Activated CD4-positive, alpha-beta T cell treated with anti-CD3 and anti-CD28 coated beads, Interleukin-2, Interleukin-4, amounts not matched to agents 100 ng/mL and 50 ng/mL, durations not matched to agents 16 hours and 8 hours (primary cell): ENCODE measurements around the gene PLCD1.
A peak's percentile ranks its signal among the peaks of the same experiment; 100 is the strongest.
"Not testable (repeated sequence)": the region's sequence is repeated elsewhere in the genome, so short reads cannot be mapped to it uniquely, and the experiment has no call there.

Experiments
- DNase-seq: peaks from one replicate; pipeline ENCODE4 v3.0.0-alpha.2; 2020; ENCODE audit warnings: low spot score

Gene PLCD1

DNA sequence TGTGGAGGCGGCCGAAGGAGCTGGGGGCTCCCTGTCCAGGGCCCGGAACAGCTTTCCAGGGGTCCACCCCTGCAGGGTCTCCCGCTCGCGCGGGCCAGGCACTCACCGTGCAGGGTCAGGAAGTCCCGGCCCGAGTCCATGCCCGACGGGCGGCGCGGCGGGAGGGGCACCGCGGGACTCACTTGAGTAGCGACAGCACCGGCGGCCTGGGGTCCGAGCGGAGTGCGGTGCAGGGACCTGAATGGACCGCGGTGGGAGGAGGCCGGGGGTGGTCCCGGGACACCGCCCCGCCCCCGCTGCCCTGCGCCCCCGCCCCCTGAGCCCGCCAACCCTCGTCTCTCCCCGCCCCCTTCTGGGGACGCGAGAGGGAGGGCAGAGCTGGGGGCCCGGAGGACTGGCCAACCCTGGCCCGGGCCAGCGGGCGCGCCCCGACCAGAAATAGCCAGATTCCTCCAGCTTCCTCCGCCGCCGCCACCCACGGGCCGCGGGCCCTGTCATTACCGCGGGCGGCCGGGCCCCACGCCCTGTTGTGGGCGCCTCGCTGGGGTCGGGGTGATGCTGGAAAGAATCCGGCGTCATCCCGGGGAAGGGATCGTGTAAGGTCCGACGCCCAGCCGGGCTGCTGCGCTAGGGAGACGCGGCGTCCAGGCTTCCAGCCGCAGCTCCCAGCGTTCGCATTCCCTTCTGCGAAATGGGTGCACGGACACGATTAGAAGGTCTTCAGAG lies at the start of gene PLCD1:
Gene PLCD1 (minus strand): TSS at position 243 of the 726 bp plus-strand sequence. CDS start 103 bp downstream, at position 140.
- DNase-seq: no peak

- DNase-seq: not testable (repeated sequence)
Measured at GRCh38 chr3:38077073-38077472, 47.6 kb upstream of the PLCD1 start.

- no peak for DNase-seq
Measured at GRCh38 chr3:38070013-38070412, 40.6 kb upstream of the PLCD1 start.

GRCh38 chr3:38067508-38068233 lies 38.2 kb upstream of the PLCD1 start:
- no peak for DNase-seq

DNA sequence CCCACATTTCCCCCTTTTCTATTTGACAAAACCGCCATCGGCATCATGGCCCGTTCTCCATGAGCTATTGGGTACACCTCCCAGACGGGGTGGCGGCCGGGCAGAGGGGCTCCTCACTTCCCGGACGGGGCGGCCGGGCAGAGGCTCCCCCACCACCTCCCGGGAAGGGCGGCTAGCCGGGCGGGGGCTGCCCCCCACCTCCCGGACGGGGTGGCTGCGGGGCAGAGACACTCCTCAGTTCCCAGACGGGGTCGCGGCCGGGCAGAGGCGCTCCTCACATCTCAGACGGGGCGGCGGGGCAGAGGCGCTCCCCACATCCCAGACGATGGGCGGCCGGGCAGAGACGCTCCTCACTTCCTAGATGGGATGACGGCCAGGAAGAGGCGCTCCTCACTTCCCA lies 35.0 kb upstream of the PLCD1 start:
- DNase-seq: not testable (repeated sequence)

- DNase-seq: no peak
Measured at GRCh38 chr3:38062809-38063208, 33.4 kb upstream of the PLCD1 start.

GRCh38 chr3:38059591-38059990 lies 30.1 kb upstream of the PLCD1 start:
- DNase-seq: no peak

- no peak for DNase-seq
Measured at GRCh38 chr3:38059148-38059547, 29.7 kb upstream of the PLCD1 start.

DNA sequence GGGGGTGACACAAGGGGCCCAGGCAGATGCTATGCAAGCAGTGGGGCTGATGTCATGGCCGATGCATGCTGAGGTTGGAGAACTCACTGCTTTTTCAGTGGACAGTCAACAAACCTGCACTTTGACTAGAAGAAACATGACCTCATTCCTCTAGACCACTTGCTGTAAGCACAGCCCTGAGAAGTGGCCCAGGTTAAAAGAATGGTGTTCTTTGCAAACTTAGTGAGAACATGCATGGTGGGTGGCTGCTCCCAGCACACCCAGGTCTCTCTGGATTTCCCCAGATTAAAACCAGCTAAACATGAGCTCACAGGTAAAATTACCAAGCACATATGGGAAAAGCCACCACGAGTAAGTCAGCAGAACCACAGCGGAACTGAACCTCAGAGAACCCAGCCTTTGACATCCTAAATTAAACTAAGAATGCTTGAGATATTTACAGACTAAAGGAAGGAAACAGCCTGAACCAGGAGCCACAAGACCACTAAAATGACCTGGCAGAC lies 25.1 kb upstream of the PLCD1 start:
- DNase-seq: no peak

- not testable (repeated sequence) for DNase-seq
Measured at GRCh38 chr3:38053813-38054498, 24.5 kb upstream of the PLCD1 start.

- DNase-seq: not testable (repeated sequence)
Measured at GRCh38 chr3:38053286-38053685, 23.8 kb upstream of the PLCD1 start.

DNA sequence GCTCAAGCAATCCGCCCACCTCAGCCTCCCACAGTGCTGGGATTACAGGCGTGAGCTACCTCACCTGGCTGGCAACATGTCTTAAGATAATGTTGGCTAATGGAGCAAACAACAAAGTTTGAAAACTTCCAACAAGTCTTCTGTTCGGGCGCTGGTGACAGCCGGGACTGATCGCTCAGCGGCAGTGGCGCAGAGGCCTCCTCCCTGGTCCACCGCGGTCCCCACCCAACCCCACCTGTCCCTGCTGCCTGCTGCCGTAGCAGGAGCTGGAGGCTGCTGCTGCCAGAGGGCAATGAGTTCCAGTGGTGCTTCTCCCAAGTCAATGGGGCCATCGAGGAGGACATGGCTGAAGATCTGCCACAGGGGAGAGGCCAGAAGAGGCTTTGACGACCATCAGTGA lies 21.7 kb upstream of the PLCD1 start:
- no peak for DNase-seq

DNA sequence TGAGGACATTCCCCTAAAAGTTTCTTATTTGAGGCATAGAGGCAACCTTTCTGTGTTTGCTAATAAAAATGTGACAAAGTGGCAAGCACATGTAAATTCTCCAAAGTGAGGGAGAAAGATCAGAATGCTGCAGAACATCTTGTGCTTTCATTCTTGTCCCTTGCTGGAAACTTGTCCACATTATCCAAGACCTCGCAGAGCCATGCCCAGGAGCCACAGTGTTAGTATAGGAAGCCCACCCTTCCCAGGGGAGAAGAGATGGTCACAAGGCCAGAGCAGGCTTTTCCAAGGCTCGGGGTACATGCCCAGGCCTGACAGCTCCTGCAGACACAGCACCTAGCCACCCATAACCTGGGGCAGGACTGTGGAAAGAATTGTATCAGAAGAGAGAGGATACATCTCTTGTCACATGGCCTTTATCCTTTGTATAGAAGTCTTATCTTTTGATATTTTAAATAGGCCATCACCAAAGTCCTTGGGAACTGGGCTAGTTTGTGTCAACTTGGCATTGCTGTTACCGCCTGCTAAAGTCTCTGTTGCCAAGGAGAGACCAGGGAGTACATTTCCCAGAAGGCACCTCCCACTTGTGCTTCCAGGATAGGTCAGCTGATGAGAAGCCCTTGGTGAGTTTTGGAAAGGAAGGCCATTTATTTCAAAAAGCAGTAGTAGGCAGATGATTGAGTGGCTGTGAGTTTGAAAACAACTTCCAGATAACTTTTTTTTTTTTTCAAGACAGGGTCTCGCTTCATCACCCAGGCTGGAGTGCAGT lies 20.1 kb upstream of the PLCD1 start:
- DNase-seq: no peak

- no peak for DNase-seq
Measured at GRCh38 chr3:38047896-38048295, 18.5 kb upstream of the PLCD1 start.

DNA sequence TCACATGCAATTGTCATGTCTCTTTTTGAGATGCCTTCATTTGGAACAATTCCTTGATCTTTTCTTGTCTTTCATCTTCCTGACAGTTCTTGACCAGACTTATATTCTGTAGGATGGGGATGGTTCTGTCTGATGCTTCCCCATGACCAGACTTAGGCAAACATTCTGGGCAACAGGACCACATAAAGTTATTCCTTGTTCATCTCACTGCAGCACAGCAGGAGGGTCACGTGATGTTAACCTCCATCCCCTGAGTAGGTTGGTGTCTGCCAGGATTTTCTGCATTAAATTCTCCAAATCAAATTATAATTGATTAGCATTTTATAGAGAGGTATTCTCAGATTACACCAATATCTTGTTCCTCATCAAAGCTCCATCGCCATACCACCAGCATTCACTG lies 17.4 kb upstream of the PLCD1 start:
- DNase-seq: no peak

DNA sequence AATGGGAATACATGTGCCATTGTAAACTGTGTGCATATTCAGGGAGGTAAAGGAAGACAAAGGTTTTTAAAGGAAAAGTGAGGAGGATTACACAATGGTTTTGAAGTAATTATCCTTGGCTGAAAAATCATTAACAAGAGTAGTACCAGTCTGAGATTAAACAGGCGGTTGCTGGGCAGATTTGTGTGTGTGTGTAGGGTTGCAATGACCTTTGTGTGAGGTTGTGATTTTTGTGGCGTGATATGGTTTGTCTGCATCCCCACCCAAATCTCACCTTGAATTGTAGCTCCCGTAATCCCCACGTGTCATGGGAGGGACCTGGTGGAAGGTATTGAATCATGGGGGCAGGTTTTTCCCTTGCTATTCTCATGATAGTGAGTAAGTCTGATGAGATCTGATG lies 16.6 kb upstream of the PLCD1 start:
- no peak for DNase-seq

GRCh38 chr3:38043486-38043885 lies 14.0 kb upstream of the PLCD1 start:
- no peak for DNase-seq

DNA sequence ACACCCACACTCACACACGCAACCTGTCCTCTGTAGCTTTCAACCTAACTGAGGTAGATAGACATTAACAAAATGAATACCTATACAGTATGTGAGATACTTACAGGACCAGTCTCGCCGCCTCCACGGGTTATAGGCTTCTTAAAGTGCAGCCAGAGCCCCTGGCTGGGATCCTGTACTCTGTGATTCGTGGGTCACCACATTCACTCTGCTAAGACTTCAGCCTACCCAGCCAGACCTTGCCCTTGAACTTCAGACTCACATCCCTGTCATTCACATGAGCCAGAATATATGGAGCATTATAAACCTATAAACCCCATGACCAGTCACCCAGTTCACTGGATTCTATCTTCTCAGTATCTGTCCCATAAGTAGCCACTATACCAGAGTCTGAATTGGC lies 11.0 kb upstream of the PLCD1 start:
- no peak for DNase-seq

GRCh38 chr3:38039899-38040261 lies 10.4 kb upstream of the PLCD1 start:
- peak; percentile 44 for DNase-seq

DNA sequence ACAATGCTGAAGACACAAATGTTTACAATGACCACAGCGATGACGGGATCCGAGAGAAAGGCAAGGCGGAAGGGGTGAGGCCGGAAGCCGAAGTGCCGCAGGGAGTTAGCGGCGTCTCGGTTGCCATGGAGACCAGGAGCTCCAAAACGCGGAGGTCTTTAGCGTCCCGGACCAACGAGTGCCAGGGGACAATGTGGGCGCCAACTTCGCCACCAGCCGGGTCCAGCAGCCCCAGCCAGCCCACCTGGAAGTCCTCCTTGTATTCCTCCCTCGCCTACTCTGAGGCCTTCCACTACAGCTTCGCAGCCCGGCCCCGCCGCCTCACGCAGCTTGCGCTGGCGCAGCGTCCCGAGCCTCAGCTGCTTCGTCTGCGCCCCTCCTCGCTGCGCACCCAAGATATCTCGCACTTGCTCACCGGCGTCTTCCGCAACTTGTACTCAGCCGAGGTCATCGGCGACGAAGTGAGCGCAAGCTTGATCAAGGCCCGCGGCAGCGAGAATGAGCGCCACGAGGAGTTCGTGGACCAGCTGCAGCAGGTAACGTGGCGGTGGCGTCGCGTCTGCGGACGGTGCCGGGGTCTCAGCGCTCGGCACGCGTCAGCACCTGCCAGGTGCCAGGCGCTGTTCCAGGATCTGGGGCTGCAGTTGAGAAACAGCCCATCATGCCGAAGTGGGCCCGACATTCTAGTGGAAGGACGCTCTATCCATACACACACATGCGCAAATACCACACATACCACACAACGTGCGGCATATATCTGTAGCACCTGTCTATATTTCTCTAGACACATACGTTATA lies 9.9 kb upstream of the PLCD1 start, which contains the start of gene DLEC1:
Gene DLEC1 (plus strand): TSS at position 108 of the 798 bp plus-strand sequence. CDS start 18 bp downstream, at position 126.
- DNase-seq: peak; percentile 91

GRCh38 chr3:38038447-38038911 lies 9.0 kb upstream of the PLCD1 start:
- DNase-seq: peak; percentile 62
